ENCODE measurements around the gene ALDH1L1. TPM values are rescaled to one million over a fixed set of nuclear protein-coding genes. Genes with fewer than 3 reads are reported as not detected.

The ALDH1L1 gene
- total and polyA plus RNA-seq, 2 of the 8 experiments (the other 6 are each of a cell fraction or from before 2014, with no cell fraction given) = 0.98 to 1.6 TPM

DNA sequence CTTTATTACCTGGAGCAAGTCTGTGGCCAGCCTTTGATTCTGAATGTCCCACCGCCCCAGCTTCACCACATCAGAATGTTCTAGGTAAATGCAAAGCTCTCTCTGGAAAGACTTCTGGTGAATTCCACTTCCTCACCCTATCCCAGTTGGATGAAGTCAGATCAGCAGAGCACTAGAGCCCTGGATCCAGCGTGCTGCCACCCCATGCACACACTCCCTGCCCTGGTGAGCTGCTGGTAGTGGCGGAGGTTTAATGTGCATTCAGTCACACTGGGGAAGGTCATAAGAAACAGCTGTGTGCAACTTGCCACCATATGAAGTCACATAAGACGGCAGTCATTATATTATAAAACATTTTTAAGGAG lies 80.1 kb downstream of the ALDH1L1 start:
- WGBS, 2 experiments (ENCODE audit: extremely low coverage in 1 of 2, insufficient coverage in 1 of 2, insufficient read length in 1 of 2, insufficient replicate concordance in 2 of 2, low coverage in 1 of 2, low lambda C conversion rate in 2 of 2, missing lambda C conversion rate in 1 of 2) = 92% methylated on average over 4 of the region's 4 CpGs; no CpG with 5 or more reads in 1 of the 2 experiments
- Histone ChIP-seq H2AFZ (ENCODE audit: low read length) (no peak overlapping the region), H4K91ac (replicated peaks; ENCODE audit: insufficient read length, low read length) (no peak overlapping the region), H4K5ac (ENCODE audit: insufficient read length, low read depth, low read length) (no peak overlapping the region), H2BK120ac (replicated peaks; ENCODE audit: low read depth, low read length) (no peak overlapping the region), H3K56ac (replicated peaks; ENCODE audit: insufficient read length, low read depth, low read length) (no peak overlapping the region), H3K27ac (ENCODE audit: low read depth, low read length) (no peak overlapping the region), H3K79me1 (ENCODE audit: low read depth, low read length) (no peaks in the 10 kb centered on the region), H3K79me2 (ENCODE audit: control insufficient read depth in 1 of 2, insufficient read depth in 2 of 2, low read length in 2 of 2) (no peaks in the 10 kb centered on the region), H3K27me3 (replicated peaks in 1 of 4; ENCODE audit: control insufficient read depth in 3 of 4, extremely low read depth in 1 of 4, insufficient read depth in 3 of 4, low read length in 3 of 4) (no peaks in the 10 kb centered on the region), H2BK20ac (ENCODE audit: low read length) (no peak overlapping the region), H2AK5ac (ENCODE audit: low read depth, low read length) (no peak overlapping the region), H2BK5ac (ENCODE audit: low read depth, low read length) (no peak overlapping the region), H3K9ac (replicated peaks in 1 of 4; ENCODE audit: extremely low read depth in 1 of 4, low read depth in 3 of 4, low read length in 3 of 4) (no peak overlapping the region), H2BK15ac (ENCODE audit: low read length) (no peak overlapping the region), H3K23me2 (ENCODE audit: low read depth, low read length) (no peaks in the 10 kb centered on the region), H3K4me2 (ENCODE audit: insufficient read depth in 1 of 2, low read depth in 2 of 2, low read length in 2 of 2) (no peak overlapping the region), H3K4ac (replicated peaks; ENCODE audit: insufficient read length, low read depth, low read length) (no peak overlapping the region), H3K9me3 (ENCODE audit: insufficient read depth in 2 of 2, low read depth in 1 of 2, low read length in 1 of 2) (peaks cover 20% of the 10 kb centered on the region in 2 experiments; a peak in 3 of 4 replicates), H3K18ac (ENCODE audit: extremely low read depth, low read length) (no peak overlapping the region), H3K14ac (ENCODE audit: insufficient read length) (no peak overlapping the region), H3K4me3 (ENCODE audit: extremely low read depth in 1 of 4, insufficient read depth in 2 of 4, low read depth in 3 of 4, low read length in 4 of 4) (no peak overlapping the region), H2BK12ac (ENCODE audit: low read depth, low read length) (no peak overlapping the region), H3K4me1 (replicated peaks in 1 of 4; ENCODE audit: control insufficient read depth in 3 of 4, insufficient read depth in 4 of 4, low read length in 3 of 4) (no peaks in the 10 kb centered on the region; a peak in 1 of 7 replicates), H3K36me3 (ENCODE audit: control insufficient read depth in 2 of 4, insufficient read depth in 4 of 4, low read length in 3 of 4) (no peaks in the 10 kb centered on the region), H3K23ac (ENCODE audit: insufficient read length) (no peak overlapping the region), H4K20me1 (replicated peaks in 1 of 2; ENCODE audit: control insufficient read depth in 1 of 2, insufficient read depth in 2 of 2, low read length in 2 of 2) (no peaks in the 10 kb centered on the region), H4K8ac (ENCODE audit: extremely low read depth, insufficient read depth, low read length) (no peak overlapping the region)
- ChIA-PET POLR2A (ENCODE audit: partially characterized antibody) (interaction anchor here (0.6 kb wide), 1 partner anchor 257 kb away, joined by 3 read pairs; no protein-coding TSS in a partner anchor), CTCF (ENCODE audit: partially characterized antibody) (interaction anchor here (1.0 to 5.5 kb wide), 6 partner anchors 13 to 128 kb away, joined by 3 to 52 read pairs (median 4); no protein-coding TSS in a partner anchor)
- DNase-seq (ENCODE audit: low read depth in 1 of 2, low spot score in 2 of 2) (no peak), FAIRE-seq (no peak)
- TF ChIP-seq TAF7 (optimal IDR thresholded peaks at IDR 0.05; ENCODE audit: borderline replicate concordance, low read depth, low read length) (no peak), SRF (IDR thresholded peaks at IDR 0.05; ENCODE audit: low read depth, low read length) (no peak), ATF2 (IDR thresholded peaks at IDR 0.05; ENCODE audit: low read length) (no peak), NANOG (IDR thresholded peaks at IDR 0.05; ENCODE audit: insufficient read depth, low read depth, low read length, poor library complexity, severe bottlenecking) (no peak), TCF12 (IDR thresholded peaks at IDR 0.05; ENCODE audit: low read depth, low read length) (no peak), KDM4A (IDR thresholded peaks at IDR 0.05; ENCODE audit: low read depth, low read length, severe bottlenecking) (no peak), GABPA (IDR thresholded peaks at IDR 0.05; ENCODE audit: borderline replicate concordance, insufficient read depth, low read length) (no peak), BRCA1 (IDR thresholded peaks at IDR 0.05; ENCODE audit: low read depth, low read length) (no peak), SP1 (IDR thresholded peaks at IDR 0.05; ENCODE audit: low read depth, low read length) (no peak), HDAC2 (IDR thresholded peaks at IDR 0.05; ENCODE audit: borderline replicate concordance in 1 of 2, low read depth in 2 of 2, low read length in 2 of 2) (no peak), KDM1A (IDR thresholded peaks at IDR 0.05; ENCODE audit: borderline replicate concordance, low read length) (no peak), GTF2F1 (IDR thresholded peaks at IDR 0.05; ENCODE audit: borderline replicate concordance, low read depth, low read length) (no peak)
